Measurements from ENCODE around the gene ASTL.

Gene ASTL

DNA sequence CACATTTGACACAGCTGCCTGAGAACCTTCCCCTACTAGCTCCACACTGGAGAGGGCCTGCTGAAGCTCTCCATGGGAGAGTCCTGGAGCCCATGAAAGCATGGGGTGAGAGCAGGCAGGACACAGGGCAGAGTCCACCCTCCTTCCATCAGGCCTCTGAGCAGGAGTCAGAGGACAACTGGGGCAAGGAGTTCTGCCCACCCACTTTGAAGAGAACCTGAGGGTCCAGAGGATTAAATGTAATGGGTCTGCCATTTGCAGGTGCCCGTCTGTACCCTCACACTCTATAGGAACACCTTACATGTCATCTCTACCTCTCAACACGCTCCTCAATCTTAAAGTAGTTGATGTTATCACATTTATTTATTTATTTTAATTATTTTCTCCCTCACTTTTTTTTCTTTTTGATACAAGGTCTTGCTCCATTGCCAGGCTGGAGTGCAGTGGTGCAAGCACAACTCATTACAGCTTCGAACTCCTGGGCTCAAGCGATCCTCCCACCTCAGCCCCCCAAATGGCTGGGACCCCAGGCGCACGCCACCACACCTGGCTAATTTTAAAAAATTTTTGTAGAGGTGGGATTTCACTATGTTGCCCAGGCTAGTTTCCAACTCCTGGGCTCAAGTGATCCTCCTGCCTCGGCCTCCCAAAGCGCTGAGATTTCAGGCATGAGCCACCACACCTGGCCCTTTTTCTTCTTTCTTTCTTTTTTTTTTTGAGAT lies 32.1 kb downstream of the ASTL start:
- no peak overlapping the region for H3K4me3 ChIP-seq (ENCODE audit: low read depth, low read length)
- in situ Hi-C loops (cut with HindIII; ENCODE audit: low sequenced_read_pairs): no loop called here
- no peak for DNase-seq (ENCODE audit: low read depth, low spot score)
- TF ChIP-seq CTCF (IDR thresholded peaks at IDR 0.05; ENCODE audit: low read depth, low read length): no peak

- no peak for TF ChIP-seq CTCF (IDR thresholded peaks at IDR 0.05; ENCODE audit: low read depth, low read length)
- DNase-seq (ENCODE audit: low read depth, low spot score): no peak
- in situ Hi-C loops (cut with HindIII; ENCODE audit: low sequenced_read_pairs): no loop called here
- no peak overlapping the region for H3K4me3 ChIP-seq (ENCODE audit: low read depth, low read length)
Observed at GRCh38 chr2:96105152-96105915, 33.0 kb downstream of the ASTL start.

DNA sequence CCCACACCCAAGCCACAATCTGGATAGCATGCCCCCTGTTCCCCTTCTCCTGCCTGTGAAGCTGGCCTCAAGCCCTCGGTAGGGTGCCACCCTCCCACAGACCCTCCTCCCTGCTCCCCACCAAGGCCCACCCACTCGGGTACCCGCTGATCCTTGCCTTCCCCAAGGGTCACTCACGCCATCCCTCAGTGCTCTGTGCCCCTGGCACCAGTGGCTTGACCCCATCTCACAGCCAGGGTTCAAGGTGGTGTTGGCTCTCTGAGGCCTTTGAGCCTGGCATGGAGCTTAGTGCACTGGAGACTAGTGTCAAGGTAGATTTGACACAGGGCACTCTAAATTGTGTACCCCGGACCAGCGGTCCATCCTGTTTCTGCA lies 33.8 kb downstream of the ASTL start:
- in situ Hi-C loops (cut with HindIII; ENCODE audit: low sequenced_read_pairs): no loop called here
- no peak overlapping the region for H3K4me3 ChIP-seq (ENCODE audit: low read depth, low read length)
- no peak for DNase-seq (ENCODE audit: low read depth, low spot score)
- no peak for TF ChIP-seq CTCF (IDR thresholded peaks at IDR 0.05; ENCODE audit: low read depth, low read length)

DNA sequence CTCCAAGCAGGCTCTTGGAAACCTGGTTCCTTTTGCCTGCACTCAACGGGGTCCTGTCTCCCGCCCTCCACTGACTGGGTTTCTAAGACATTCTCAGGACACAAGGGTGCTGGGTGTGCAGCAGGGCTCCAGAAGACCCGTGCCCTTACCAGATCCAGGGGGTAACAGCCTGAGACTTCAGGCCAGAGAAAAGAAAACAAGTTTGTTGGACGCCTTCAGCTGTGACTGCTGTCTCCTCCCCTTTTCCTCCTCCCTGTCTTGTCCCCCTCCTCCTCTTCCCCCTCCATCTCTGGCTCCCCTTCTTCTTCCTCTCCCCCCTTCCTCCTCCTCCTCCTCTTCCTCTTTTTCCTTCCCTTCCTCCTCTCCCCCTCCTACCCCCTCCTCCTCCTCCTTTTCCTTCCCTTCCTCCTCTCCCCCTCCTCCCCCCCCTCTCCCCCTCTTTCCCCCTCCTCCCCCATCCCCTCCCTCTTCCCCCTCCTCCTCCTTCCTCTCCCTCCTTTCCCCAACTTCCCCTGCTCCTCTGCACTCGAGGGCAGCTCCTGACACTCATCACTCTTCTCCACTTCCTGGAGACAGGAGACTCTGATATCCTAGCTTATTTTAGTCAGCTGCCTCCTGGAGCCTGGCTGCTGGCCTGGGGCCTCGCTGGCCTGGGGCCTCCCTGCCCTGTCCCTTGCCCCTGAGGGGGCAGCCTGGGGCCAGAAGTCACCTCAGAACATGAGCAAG lies 34.4 kb downstream of the ASTL start:
- no peak overlapping the region for H3K4me3 ChIP-seq (ENCODE audit: low read depth, low read length)
- no peak for DNase-seq (ENCODE audit: low read depth, low spot score)
- in situ Hi-C loops (cut with HindIII; ENCODE audit: low sequenced_read_pairs): no loop called here
- no peak for TF ChIP-seq CTCF (IDR thresholded peaks at IDR 0.05; ENCODE audit: low read depth, low read length)

- H3K4me3 ChIP-seq (ENCODE audit: low read depth, low read length): no peak overlapping the region
- in situ Hi-C loops (cut with HindIII; ENCODE audit: low sequenced_read_pairs): no loop called here
- TF ChIP-seq CTCF (IDR thresholded peaks at IDR 0.05; ENCODE audit: low read depth, low read length): no peak
- no peak for DNase-seq (ENCODE audit: low read depth, low spot score)
Observed at GRCh38 chr2:96103187-96103601, 35.1 kb downstream of the ASTL start.

- TF ChIP-seq CTCF (IDR thresholded peaks at IDR 0.05; ENCODE audit: low read depth, low read length): no peak
- in situ Hi-C loops (cut with HindIII; ENCODE audit: low sequenced_read_pairs): no loop called here
- DNase-seq (ENCODE audit: low read depth, low spot score): no peak
- no peak overlapping the region for H3K4me3 ChIP-seq (ENCODE audit: low read depth, low read length)
Observed at GRCh38 chr2:96102596-96103186, 35.6 kb downstream of the ASTL start.

All from astrocyte of the spinal cord (primary cell).